K562 (cell line): Measurements from ENCODE around the gene ADAMTSL3. TPM values are rescaled to one million over a fixed set of nuclear protein-coding genes. Genes with fewer than 3 reads are reported as not detected.

Experiments
- ATAC-seq: fragments of 200-7000 bp; cut with Tn5 transposase; 3 replicates; pipeline ENCODE4 v1.9.1; 2020; ENCODE audit warnings: moderate library complexity
- BruUV-seq: library from RNA; stranded (reverse); fragments of 400-500 nt; replicated peaks from 2 replicates; lab custom pipeline; 2021; lab: Mats Ljungman, UMichigan
- CTCF ChIA-PET: fragments of 300-600 bp; formaldehyde crosslinking; extraction: SDS; loops from one replicate; lab custom pipeline; 2021; ENCODE audit warnings: low intra/inter-chr PET ratio; lab: Yijun Ruan, JAX
- POLR2A ChIA-PET: fragments of 300-600, 350-650 bp; sonication (Branson Sonifier 250); formaldehyde crosslinking; extraction: SDS; loops from one replicate; lab custom pipeline; 2021; ENCODE audit warnings: antibody characterized with exemption, inconsistent platforms; lab: Yijun Ruan, JAX
- DNase-seq, 4 experiments: peaks; one replicate each; pipeline versions ENCODE4 v3.0.0 to v3.0.0-alpha.2; 2011 to 2018; ENCODE audit warnings: low spot score in 3 of 4, mixed read lengths in 3 of 4; ENCODE audit errors: extremely low read depth in 1 of 4
- FAIRE-seq: peaks from 2 replicates; lab custom pipeline; 2011; peaks lifted over from hg19 to GRCh38; lab: Jason Lieb, UNC
- H2AFZ ChIP-seq: 2 replicates; pipeline ENCODE4 v1.6.0; 2011; ENCODE audit warnings: low read depth, low read length, control low read depth, inconsistent platforms
- H3K27ac ChIP-seq: fragments of 200-600 bp; 3 replicates; pipeline ENCODE4 v1.8.0; 2011; ENCODE audit warnings: low read depth, mild to moderate bottlenecking, control low read depth, inconsistent platforms, low read length, moderate library complexity, mixed read lengths; ENCODE audit errors: extremely low read depth
- H3K27me3 ChIP-seq, 2 experiments: fragments of 300-600 bp in 1 of 2; 2 replicates in 1 of 2; 3 replicates in 1 of 2; pipeline versions ENCODE4 v1.6.0 to v1.8.0; 2011; ENCODE audit warnings: inconsistent platforms in 2 of 2, low read length in 2 of 2, mild to moderate bottlenecking in 1 of 2, mixed read lengths in 1 of 2, moderate library complexity in 1 of 2; ENCODE audit not compliant: control insufficient read depth in 2 of 2, insufficient read depth in 2 of 2
- H3K36me3 ChIP-seq: fragments of 300-600 bp; 3 replicates; pipeline ENCODE4 v1.8.0; 2011; ENCODE audit warnings: mild to moderate bottlenecking, low read length, inconsistent platforms; ENCODE audit not compliant: control insufficient read depth, insufficient read depth
- H3K4me1 ChIP-seq, 2 experiments: fragments of 200-600 bp in 1 of 2; replicated peaks in 1 of 2; 2 replicates in 1 of 2; 3 replicates in 1 of 2; pipeline versions ENCODE4 v1.5.1 to v1.8.0; 2011; ENCODE audit warnings: inconsistent platforms in 2 of 2, low read length in 2 of 2, mild to moderate bottlenecking in 1 of 2, mixed read lengths in 1 of 2, moderate library complexity in 1 of 2; ENCODE audit not compliant: control insufficient read depth in 2 of 2, insufficient read depth in 2 of 2
- H3K4me2 ChIP-seq: 2 replicates; pipeline ENCODE4 v1.6.1; 2011; ENCODE audit warnings: low read length, control low read depth, inconsistent platforms, mixed read lengths; ENCODE audit not compliant: insufficient read depth
- H3K4me3 ChIP-seq: fragments of 200-600 bp; sonication (generic), shearing (Covaris generic); 2 replicates; pipeline ENCODE4 v1.5.1; 2016; ENCODE audit warnings: control low read depth, inconsistent platforms
- H3K79me2 ChIP-seq: fragments of 200-600 bp; 3 replicates; pipeline ENCODE4 v1.8.0; 2011; ENCODE audit warnings: low read length, inconsistent platforms; ENCODE audit not compliant: control insufficient read depth, insufficient read depth
- H3K9ac ChIP-seq, 2 experiments: 2 replicates each; pipeline versions ENCODE4 v1.6.0 to v1.6.1; 2011; ENCODE audit warnings: low read depth in 2 of 2, low read length in 2 of 2, control low read depth in 1 of 2, inconsistent platforms in 1 of 2, mild to moderate bottlenecking in 1 of 2, mixed read lengths in 1 of 2; ENCODE audit not compliant: insufficient read depth in 1 of 2
- H3K9me1 ChIP-seq: one replicate; pipeline ENCODE4 v1.6.0; 2011; ENCODE audit warnings: inconsistent platforms, mild to moderate bottlenecking, low read length, moderate library complexity; ENCODE audit not compliant: control insufficient read depth, insufficient read depth
- H3K9me3 ChIP-seq: replicated peaks from 2 replicates; pipeline ENCODE4 v1.5.1; 2011; ENCODE audit warnings: low read depth, low read length, inconsistent platforms; ENCODE audit not compliant: control insufficient read depth, insufficient read depth
- H4K20me1 ChIP-seq: replicated peaks from 2 replicates; pipeline ENCODE4 v1.6.1; 2011; ENCODE audit warnings: low read length, inconsistent platforms, mixed read lengths; ENCODE audit not compliant: control insufficient read depth, insufficient read depth
- ATF6 ChIP-seq: sonication (generic); formaldehyde crosslinking; IDR thresholded peaks from 2 replicates; pipeline ENCODE4 v1.4.0; 2020; ENCODE audit warnings: mild to moderate bottlenecking, missing genetic modification reagents
- E2F5 ChIP-seq: sonication (generic); formaldehyde crosslinking; IDR thresholded peaks from 2 replicates; pipeline ENCODE4 v1.8.0; 2022; ENCODE audit warnings: mild to moderate bottlenecking, missing genetic modification reagents
- GABPB2 ChIP-seq: fragments of 250-450 bp; sonication (Bioruptor Pico); conservative IDR thresholded peaks from 2 replicates; pipeline ENCODE4 v1.5.1; 2021; ENCODE audit warnings: mild to moderate bottlenecking
- HCFC1 ChIP-seq: IDR thresholded peaks from 2 replicates; pipeline ENCODE4 v1.6.1; 2012; ENCODE audit warnings: low read depth, low read length, improper control_type of control experiment
- KAT2B ChIP-seq: IDR thresholded peaks from one replicate; pipeline ENCODE4 v1.6.1; 2012; ENCODE audit warnings: low read depth, mild to moderate bottlenecking, control low read depth, inconsistent platforms, low read length, moderate library complexity
- OTX1 ChIP-seq: fragments of 450-650 bp; formaldehyde crosslinking; IDR thresholded peaks from 2 replicates; pipeline ENCODE4 v1.4.0; 2022; ENCODE audit warnings: mild to moderate bottlenecking
- SMAD3 ChIP-seq: fragments of 450-650 bp; formaldehyde crosslinking; conservative IDR thresholded peaks from 2 replicates; pipeline ENCODE4 v1.4.0; 2020; ENCODE audit warnings: mild to moderate bottlenecking
- THRA ChIP-seq: fragments of 450-650 bp; IDR thresholded peaks from 2 replicates; pipeline ENCODE4 v1.6.1; 2017; ENCODE audit warnings: mild to moderate bottlenecking, moderate library complexity
- XRCC3 ChIP-seq: fragments of 450-650 bp; IDR thresholded peaks from 2 replicates; pipeline ENCODE4 v1.6.1; 2017; ENCODE audit warnings: mild to moderate bottlenecking, moderate library complexity
- ZKSCAN8 ChIP-seq: fragments of 200-800 bp; sonication (Bioruptor generic); IDR thresholded peaks from 2 replicates; pipeline ENCODE4 v1.6.1; 2016; ENCODE audit warnings: missing genetic modification characterization, missing compliant biosample characterization
- ZNF165 ChIP-seq: fragments of 250-450 bp; sonication (Bioruptor Pico); IDR thresholded peaks from 2 replicates; pipeline ENCODE4 v1.4.0; 2020; ENCODE audit warnings: borderline replicate concordance
- ZNF232 ChIP-seq: sonication (generic); formaldehyde crosslinking; IDR thresholded peaks from 2 replicates; pipeline ENCODE4 v1.8.0; 2022; ENCODE audit warnings: mild to moderate bottlenecking, missing genetic modification reagents
- ZNF280B ChIP-seq: fragments of 250-450 bp; sonication (Bioruptor Pico); IDR thresholded peaks from 2 replicates; pipeline ENCODE4 v1.5.1; 2021; ENCODE audit warnings: mild to moderate bottlenecking
- WGBS: fragments of 100-300 bp; shearing (Covaris generic); methylation state at CpG from one replicate; pipeline ENCODE4 v1.1.6; 2016; ENCODE audit warnings: low coverage, mixed read lengths; ENCODE audit not compliant: insufficient coverage; ENCODE audit errors: missing lambda C conversion rate; 5-methylcytosine and 5-hydroxymethylcytosine counted together
- in situ Hi-C: fragments of 300-500 bp; cut with MboI; formaldehyde crosslinking; loops from 4 replicates; pipeline ENCODE4 v1.15.0; 2018; ENCODE audit warnings: inconsistent platforms, mixed read lengths
- intact Hi-C: fragments of 100-400 bp; cut with micrococcal nuclease; formaldehyde crosslinking; loops from 2 replicates; pipeline ENCODE4 v1.14.2; 2022
- polyA plus RNA-seq, 8 experiments: library from polyadenylated mRNA; depleted of rRNA in 4 of 8; stranded (reverse) in 5 of 8; unstranded in 3 of 8; fragments of >200 nt; fragmentation: Nextera tagmentation in 2 of 8; fragmentation: Illumina TruSeq in 1 of 8; extraction: Ambion mirVana in 2 of 8; extraction: Trizol in 1 of 8; gene quantifications; 2 replicates each; pipeline versions ENCODE4 v1.2.1 to v1.2.3, GENCODE V29; 2011 to 2014; ENCODE audit warnings: inconsistent platforms in 1 of 8, missing spikeins in 1 of 8
- total RNA-seq, 7 experiments: library from RNA; depleted of rRNA in 6 of 7; stranded (reverse); fragments of >200 nt in 6 of 7; fragmentation: Illumina TruSeq in 2 of 7; extraction: Trizol in 2 of 7; gene quantifications; 2 replicates each; pipeline versions ENCODE4 v1.2.1 to v1.2.3, GENCODE V29; 2011 to 2021; ENCODE audit warnings: low replicate concordance in 1 of 7

Gene ADAMTSL3
- total and polyA plus RNA-seq, 9 of the 15 experiments (the other 6 are each of a cell fraction or from before 2014, with no cell fraction given), result 0.01 to 0.18 (median 0.07) TPM; not detected in 3

- Histone ChIP-seq H3K9ac (no peak overlapping the region), H3K27ac (no peak overlapping the region), H3K4me1 (no peaks in the 10 kb centered on the region), H3K4me3 (no peak overlapping the region)
- CTCF ChIA-PET, result no interaction called here
- intact Hi-C loops, result no loop called here
- TF ChIP-seq GABPB2 (CRISPR knock-in tag) (no peak), HCFC1 (no peak), SMAD3 (CRISPR knock-in tag) (no peak), ZNF280B (no peak), THRA (no peak), E2F5 (CRISPR knock-in tag) (no peak), OTX1 (CRISPR knock-in tag) (no peak), ZKSCAN8 (CRISPR knock-in tag) (no peak), ZNF232 (CRISPR knock-in tag) (no peak), ATF6 (no peak), XRCC3 (no peak), KAT2B (no peak), ZNF165 (CRISPR knock-in tag) (no peak)
- TF ChIP-seq, all 486 proteins: peak for 0
- in situ Hi-C loops, result no loop called here
- ATAC-seq (no peak), DNase-seq (peak in 1 of 4 experiments; percentile 1), FAIRE-seq (no peak)
- H3K27me3 ChIP-seq, result peaks cover 0 to 17% of the 10 kb centered on the region in 2 experiments; a peak in 2 of 5 replicates
- no peaks in the 10 kb centered on the region for H3K36me3 ChIP-seq
- no peak overlapping the region for H3K4me2 ChIP-seq
- no peaks in the 10 kb centered on the region for H3K9me3 ChIP-seq
- no peaks in the 10 kb centered on the region for H3K9me1 ChIP-seq
- BruUV-seq, result no TSS peak
- H3K79me2 ChIP-seq, result no peaks in the 10 kb centered on the region
- POLR2A ChIA-PET, result interaction anchor here (1.2 to 1.9 kb wide), 2 partner anchors 8 to 14 kb away, joined by 3 to 5 read pairs; no protein-coding TSS in a partner anchor
- 5% methylated on average over 10 of the region's 10 CpGs for WGBS
- no peak overlapping the region for H2AFZ ChIP-seq
- no peaks in the 10 kb centered on the region for H4K20me1 ChIP-seq
Observed at GRCh38 chr15:83656943-83657528, 3.1 kb downstream of the ADAMTSL3 start.
